Keratinocyte (primary cell): ENCODE measurements around the gene HPCAL1.

Experiments used
- CTCF ChIP-seq, 3 experiments: IDR thresholded peaks in 1 of 3; conservative IDR thresholded peaks in 1 of 3; optimal IDR thresholded peaks in 1 of 3; 2 replicates in 2 of 3; 3 replicates in 1 of 3; pipeline versions ENCODE3 to v1.5.1; 2011; ENCODE audit warnings: low read length in 3 of 3, mild to moderate bottlenecking in 3 of 3, moderate library complexity in 2 of 3, control low read depth in 1 of 3, inconsistent platforms in 1 of 3; ENCODE audit not compliant: insufficient read depth in 2 of 3; ENCODE audit errors: extremely low read depth in 1 of 3
- EZH2 ChIP-seq: IDR thresholded peaks from one replicate; pipeline ENCODE4 v1.6.1; 2012; ENCODE audit warnings: inconsistent platforms, mild to moderate bottlenecking, low read length, moderate library complexity

- TF ChIP-seq CTCF (optimal IDR thresholded peaks at IDR 0.05 in 1 of 3, IDR thresholded peaks at IDR 0.05 in 1 of 3, conservative IDR thresholded peaks at IDR 0.05 in 1 of 3; ENCODE audit: extremely low read depth in 1 of 3, insufficient read depth in 2 of 3, low read length in 3 of 3) = no peak
- TF ChIP-seq EZH2 = no peak
These were observed 104.7 kb downstream of the HPCAL1 start for GRCh38 chr2:10407432-10407831.
